Endothelial cell of umbilical vein (primary cell): ENCODE results near the gene FBXO8. TPM values are rescaled to one million over a fixed set of nuclear protein-coding genes. Genes with fewer than 3 reads are reported as not detected.

Experiments used
- BruUV-seq: library from RNA; stranded (reverse); fragments of 400-500 nt; replicated peaks from 2 replicates; lab custom pipeline; 2021; lab: Mats Ljungman, UMichigan
- CTCF ChIA-PET: fragments of 300-600, 350-600 bp; sonication (Branson Sonifier 250); formaldehyde crosslinking; loops from one replicate; lab custom pipeline; 2021; ENCODE audit warnings: antibody characterized with exemption, inconsistent platforms; lab: Charles Lee
- POLR2A ChIA-PET: fragments of 300-600, 350-600 bp; sonication (Branson Sonifier 250); formaldehyde crosslinking; loops from one replicate; lab custom pipeline; 2021; ENCODE audit warnings: antibody characterized with exemption, inconsistent platforms; lab: Charles Lee
- DNase-seq: peaks from one replicate; pipeline ENCODE4 v3.0.0-alpha.2; 2011; ENCODE audit warnings: low read depth, low spot score
- FAIRE-seq: peaks from 2 replicates; lab custom pipeline; 2011; peaks lifted over from hg19 to GRCh38; lab: Jason Lieb, UNC
- H2AFZ ChIP-seq: 2 replicates; pipeline ENCODE4 v1.6.0; 2012; ENCODE audit warnings: low read depth, low read length, control low read depth, inconsistent platforms
- H3K27ac ChIP-seq: 2 replicates; pipeline ENCODE4 v1.5.1; 2011; ENCODE audit warnings: low read depth, mild to moderate bottlenecking, control low read depth, low read length, moderate library complexity; ENCODE audit not compliant: insufficient read depth
- H3K27me3 ChIP-seq, 2 experiments: 2 replicates each; pipeline versions ENCODE4 v1.6.0 to v1.6.1; 2011; ENCODE audit warnings: low read length in 2 of 2, mixed read lengths in 1 of 2; ENCODE audit not compliant: control insufficient read depth in 2 of 2, insufficient read depth in 2 of 2
- H3K36me3 ChIP-seq, 2 experiments: 2 replicates in 1 of 2; 3 replicates in 1 of 2; pipeline ENCODE4 v1.5.1; 2011; ENCODE audit warnings: low read length in 2 of 2, mild to moderate bottlenecking in 1 of 2, moderate library complexity in 1 of 2; ENCODE audit not compliant: control insufficient read depth in 2 of 2, insufficient read depth in 2 of 2; ENCODE audit errors: extremely low read depth in 1 of 2
- H3K4me1 ChIP-seq: 3 replicates; pipeline ENCODE4 v1.5.1; 2011; ENCODE audit warnings: mild to moderate bottlenecking, low read length; ENCODE audit not compliant: control insufficient read depth, insufficient read depth; ENCODE audit errors: extremely low read depth
- H3K4me2 ChIP-seq: 2 replicates; pipeline ENCODE4 v1.6.1; 2011; ENCODE audit warnings: low read length, control low read depth, mixed read lengths; ENCODE audit not compliant: insufficient read depth
- H3K4me3 ChIP-seq, 3 experiments: fragments of 200-600 bp in 1 of 3; sonication (generic), shearing (Covaris generic) in 1 of 3; replicated peaks in 1 of 3; 2 replicates each; pipeline ENCODE4 v1.5.1; 2011 to 2016; ENCODE audit warnings: control low read depth in 3 of 3, low read length in 3 of 3, mild to moderate bottlenecking in 2 of 3, inconsistent platforms in 1 of 3, low read depth in 1 of 3, moderate library complexity in 1 of 3; ENCODE audit not compliant: insufficient read depth in 1 of 3
- H3K79me2 ChIP-seq: 2 replicates; pipeline ENCODE4 v1.6.0; 2012; ENCODE audit warnings: low read length, inconsistent platforms; ENCODE audit not compliant: control insufficient read depth, insufficient read depth
- H3K9ac ChIP-seq: replicated peaks from 2 replicates; pipeline ENCODE3; 2011; ENCODE audit warnings: low read length, control low read depth; ENCODE audit not compliant: insufficient read depth; ENCODE audit errors: extremely low read depth
- H3K9me1 ChIP-seq: replicated peaks from 3 replicates; pipeline ENCODE4 v1.6.0; 2011; ENCODE audit warnings: mild to moderate bottlenecking, low read length; ENCODE audit not compliant: control insufficient read depth, insufficient read depth; ENCODE audit errors: extremely low read depth
- H3K9me3 ChIP-seq: replicated peaks from 2 replicates; pipeline ENCODE4 v1.5.1; 2012; ENCODE audit warnings: low read length, inconsistent platforms; ENCODE audit not compliant: control insufficient read depth, insufficient read depth
- H4K20me1 ChIP-seq: replicated peaks from 2 replicates; pipeline ENCODE3; 2011; ENCODE audit warnings: mild to moderate bottlenecking, low read length; ENCODE audit not compliant: control insufficient read depth, insufficient read depth; ENCODE audit errors: extremely low read depth
- CTCF ChIP-seq, 2 donors: IDR thresholded peaks; 1 replicate in 1 of 2; 2 replicates in 1 of 2; pipeline ENCODE4 v1.5.1; 2011; ENCODE audit warnings: low read length in 2 of 2, mild to moderate bottlenecking in 2 of 2, moderate library complexity in 2 of 2, control low read depth in 1 of 2, inconsistent platforms in 1 of 2, low read depth in 1 of 2; ENCODE audit not compliant: insufficient read depth in 1 of 2; ENCODE audit errors: extremely low read depth in 1 of 2
- EZH2 ChIP-seq: IDR thresholded peaks from 2 replicates; pipeline ENCODE4 v1.6.1; 2012; ENCODE audit warnings: borderline replicate concordance, low read depth, mild to moderate bottlenecking, moderate library complexity, low read length, inconsistent platforms; ENCODE audit not compliant: severe bottlenecking
- FOS ChIP-seq: IDR thresholded peaks from 2 replicates; pipeline ENCODE4 v1.6.1; 2011; ENCODE audit warnings: mild to moderate bottlenecking, low read length, moderate library complexity, borderline replicate concordance; ENCODE audit not compliant: insufficient read depth
- GATA2 ChIP-seq: IDR thresholded peaks from 2 replicates; pipeline ENCODE4 v1.7.0; 2011; ENCODE audit warnings: low read depth, mild to moderate bottlenecking, moderate library complexity, mixed read lengths, low read length; ENCODE audit not compliant: insufficient read length, insufficient read depth
- JUN ChIP-seq: IDR thresholded peaks from 2 replicates; pipeline ENCODE4 v1.6.1; 2011; ENCODE audit warnings: borderline replicate concordance, low read depth; ENCODE audit not compliant: insufficient read length, insufficient read depth
- MAX ChIP-seq: IDR thresholded peaks from 2 replicates; pipeline ENCODE4 v1.6.1; 2011; ENCODE audit not compliant: insufficient read depth, insufficient read length
- MYC ChIP-seq: IDR thresholded peaks from one replicate; pipeline ENCODE4 v1.6.1; 2011; ENCODE audit warnings: mild to moderate bottlenecking, low read depth, low read length
- POLR2A ChIP-seq: IDR thresholded peaks from 2 replicates; pipeline ENCODE4 v1.6.1; 2012; ENCODE audit warnings: low read depth, mild to moderate bottlenecking, control low read depth, low read length
- POLR2AphosphoS5 ChIP-seq: IDR thresholded peaks from 2 replicates; pipeline ENCODE4 v1.6.1; 2012; ENCODE audit warnings: low read depth, mild to moderate bottlenecking, control low read depth, low read length, moderate library complexity; ENCODE audit not compliant: insufficient read depth
- dilution Hi-C: fragments of 300-500 bp; cut with MboI; formaldehyde crosslinking; loops from one replicate; pipeline ENCODE4 v1.15.0; 2019; ENCODE audit warnings: low sequenced_read_pairs; ENCODE audit not compliant: extremely low pct_ligation_motif_present
- intact Hi-C: fragments of 100-400 bp; cut with micrococcal nuclease; formaldehyde crosslinking; loops from one replicate; pipeline ENCODE4 v1.10.0; 2022
- polyA plus RNA-seq, 4 experiments: library from polyadenylated mRNA; depleted of rRNA in 3 of 4; stranded (reverse) in 3 of 4; unstranded in 1 of 4; fragments of >200 nt; gene quantifications; 2 replicates each; pipeline versions ENCODE4 v1.2.1 to v1.2.3, GENCODE V29; 2011 to 2012; ENCODE audit warnings: missing spikeins in 1 of 4
- total RNA-seq: library from RNA; stranded (reverse); gene quantifications from 2 replicates; pipeline ENCODE4 v1.2.3, GENCODE V29; 2021

Gene FBXO8
- total and polyA plus RNA-seq, 2 donors (not counting 3 experiments of a cell fraction or from before 2014, with no cell fraction given), result 9.9 to 14.5 TPM

- Histone ChIP-seq H4K20me1 (no peaks in the 10 kb centered on the region), H3K9ac (no peak overlapping the region), H2AFZ (no peak overlapping the region), H3K79me2 (peaks cover 27% of the 10 kb centered on the region), H3K4me1 (peaks cover 17% of the 10 kb centered on the region), H3K27ac (no peak overlapping the region), H3K4me3 (no peak overlapping the region), H3K27me3 (no peaks in the 10 kb centered on the region), H3K9me3 (no peaks in the 10 kb centered on the region), H3K4me2 (no peak overlapping the region), H3K36me3 (no peaks in the 10 kb centered on the region), H3K9me1 (no peaks in the 10 kb centered on the region)
- FAIRE-seq (no peak), DNase-seq (no peak)
- dilution Hi-C loops (no loop called here), intact Hi-C loops (no loop called here)
- ChIA-PET CTCF (interaction anchor here (1.2 kb wide), 2 partner anchors 29 to 61 kb away, joined by 3 to 4 read pairs; no protein-coding TSS in a partner anchor), POLR2A (no interaction called here)
- no peak for TF ChIP-seq MYC
- no peak for TF ChIP-seq POLR2A
- TF ChIP-seq EZH2, result no peak
- TF ChIP-seq POLR2AphosphoS5, result no peak
- no peak for TF ChIP-seq JUN
- TF ChIP-seq MAX, result no peak
- BruUV-seq, result no TSS peak
Observed at GRCh38 chr4:174281182-174281737, 2.2 kb downstream of the FBXO8 start.

GRCh38 chr4:174279433-174280155, 3.9 kb downstream of the FBXO8 start:
- Histone ChIP-seq H3K4me1 (peaks cover 9% of the 10 kb centered on the region), H3K27ac (no peak overlapping the region), H3K36me3 (no peaks in the 10 kb centered on the region), H4K20me1 (no peaks in the 10 kb centered on the region), H3K4me3 (no peak overlapping the region), H2AFZ (no peak overlapping the region), H3K27me3 (no peaks in the 10 kb centered on the region), H3K9me3 (no peaks in the 10 kb centered on the region), H3K4me2 (no peak overlapping the region), H3K9me1 (no peaks in the 10 kb centered on the region), H3K79me2 (peaks cover 23% of the 10 kb centered on the region), H3K9ac (no peak overlapping the region)
- intact Hi-C loops (no loop called here), dilution Hi-C loops (no loop called here)
- CTCF ChIA-PET, result no interaction called here
- POLR2A ChIA-PET, result no interaction called here
- DNase-seq, result no peak
- TF ChIP-seq POLR2AphosphoS5, result no peak
- no peak for TF ChIP-seq POLR2A
- no peak for TF ChIP-seq MAX
- no peak for TF ChIP-seq MYC
- no peak for TF ChIP-seq GATA2
- TF ChIP-seq JUN, result no peak
- TF ChIP-seq CTCF (IDR thresholded peaks at IDR 0.05; ENCODE audit: extremely low read depth in 1 of 2, insufficient read depth in 1 of 2, low read depth in 1 of 2, low read length in 2 of 2), result no peak
- no peak for TF ChIP-seq FOS
- TF ChIP-seq EZH2, result no peak
- FAIRE-seq, result no peak
- BruUV-seq, result no TSS peak
